Skeletal muscle tissue (tissue), 4 donors: Measurements from ENCODE around the gene ATP5PO. TPM values are rescaled to one million over a fixed set of nuclear protein-coding genes. Genes with fewer than 3 reads are reported as not detected.

Experiments used
- H3K27ac ChIP-seq: one replicate; pipeline ENCODE4 v1.7.0; 2013; ENCODE audit warnings: mild to moderate bottlenecking, low read depth, low read length, inconsistent platforms
- H3K27me3 ChIP-seq, 3 donors: one replicate each; pipeline ENCODE4 v1.7.0; 2013; ENCODE audit warnings: low read length in 3 of 3; ENCODE audit not compliant: control insufficient read depth in 3 of 3, insufficient read depth in 3 of 3
- H3K36me3 ChIP-seq, 3 donors: one replicate each; pipeline ENCODE4 v1.7.0; 2013; ENCODE audit warnings: low read length in 3 of 3; ENCODE audit not compliant: control insufficient read depth in 3 of 3, insufficient read depth in 3 of 3
- H3K4me1 ChIP-seq, 3 donors: one replicate each; pipeline ENCODE4 v1.7.0; 2013; ENCODE audit warnings: low read length in 3 of 3, mild to moderate bottlenecking in 3 of 3; ENCODE audit not compliant: control insufficient read depth in 3 of 3, insufficient read depth in 3 of 3
- H3K4me3 ChIP-seq, 3 donors: one replicate each; pipeline ENCODE4 v1.7.0; 2013; ENCODE audit warnings: low read length in 3 of 3
- H3K9ac ChIP-seq, 3 donors: one replicate each; pipeline ENCODE4 v1.7.0; 2013; ENCODE audit warnings: low read length in 3 of 3, mild to moderate bottlenecking in 3 of 3, moderate library complexity in 2 of 3, low read depth in 1 of 3
- H3K9me3 ChIP-seq, 3 donors: one replicate each; pipeline ENCODE4 v1.7.0; 2013; ENCODE audit warnings: low read length in 3 of 3; ENCODE audit not compliant: control insufficient read depth in 3 of 3
- total RNA-seq: library from RNA; depleted of rRNA; stranded (reverse); fragments of >200 nt; gene quantifications from one replicate; pipeline ENCODE4 v1.2.3, GENCODE V29; 2014
- donor health status: Osteomylitis.

ATP5PO gene
- total RNA-seq, 1 donor from 2014 or later: 258 TPM

- peaks cover 17 to 31% (median 20%) of the 10 kb centered on the region in 3 donors for H3K4me1 ChIP-seq
- H3K27ac ChIP-seq: peak overlapping the region; percentile 74
- H3K4me3 ChIP-seq: no peak overlapping the region
- no peaks in the 10 kb centered on the region for H3K27me3 ChIP-seq
- no peaks in the 10 kb centered on the region for H3K9me3 ChIP-seq
- no peak overlapping the region for H3K9ac ChIP-seq
- H3K36me3 ChIP-seq: no peaks in the 10 kb centered on the region
These were observed 34.2 kb upstream of the ATP5PO start for GRCh38 chr21:33949516-33950430.

- Histone ChIP-seq H3K4me1 (peaks cover 17 to 31% (median 20%) of the 10 kb centered on the region in 3 donors), H3K27ac (peak overlapping the region; percentile 74), H3K9me3 (no peaks in the 10 kb centered on the region), H3K9ac (no peak overlapping the region), H3K4me3 (no peak overlapping the region), H3K36me3 (no peaks in the 10 kb centered on the region), H3K27me3 (no peaks in the 10 kb centered on the region)
These were observed 33.4 kb upstream of the ATP5PO start for GRCh38 chr21:33948951-33949444.

- peak overlapping the region; percentile 74 for H3K27ac ChIP-seq
- no peaks in the 10 kb centered on the region for H3K9me3 ChIP-seq
- H3K4me1 ChIP-seq: peaks cover 17 to 31% (median 20%) of the 10 kb centered on the region in 3 donors
- no peaks in the 10 kb centered on the region for H3K36me3 ChIP-seq
- peak overlapping the region; percentile 34 to 45 (median 42) for H3K4me3 ChIP-seq
- H3K9ac ChIP-seq: peak overlapping the region in 2 of 3 donors; percentile 39 to 40
- H3K27me3 ChIP-seq: no peaks in the 10 kb centered on the region
These were observed 32.7 kb upstream of the ATP5PO start for GRCh38 chr21:33948096-33948950.

GRCh38 chr21:33947451-33948095, 32.0 kb upstream of the ATP5PO start:
- Histone ChIP-seq H3K9me3 (no peaks in the 10 kb centered on the region), H3K27ac (peak overlapping the region; percentile 74), H3K9ac (peak overlapping the region in 2 of 3 donors; percentile 39 to 40), H3K36me3 (no peaks in the 10 kb centered on the region), H3K27me3 (no peaks in the 10 kb centered on the region), H3K4me1 (peaks cover 17 to 31% (median 20%) of the 10 kb centered on the region in 3 donors), H3K4me3 (peak overlapping the region; percentile 34 to 45 (median 42))

- H3K27me3 ChIP-seq: no peaks in the 10 kb centered on the region
- H3K36me3 ChIP-seq: no peaks in the 10 kb centered on the region
- peaks cover 13 to 24% (median 19%) of the 10 kb centered on the region in 3 donors for H3K4me1 ChIP-seq
- no peaks in the 10 kb centered on the region for H3K9me3 ChIP-seq
- no peak overlapping the region for H3K9ac ChIP-seq
- no peak overlapping the region for H3K4me3 ChIP-seq
- no peak overlapping the region for H3K27ac ChIP-seq
These were observed 30.2 kb upstream of the ATP5PO start for GRCh38 chr21:33945652-33946270.

- no peak overlapping the region for H3K27ac ChIP-seq
- H3K4me1 ChIP-seq: peaks cover 13 to 27% (median 19%) of the 10 kb centered on the region in 3 donors
- H3K36me3 ChIP-seq: no peaks in the 10 kb centered on the region
- no peak overlapping the region for H3K9ac ChIP-seq
- no peaks in the 10 kb centered on the region for H3K27me3 ChIP-seq
- no peaks in the 10 kb centered on the region for H3K9me3 ChIP-seq
- no peak overlapping the region for H3K4me3 ChIP-seq
These were observed 28.7 kb upstream of the ATP5PO start for GRCh38 chr21:33944185-33944763.

GRCh38 chr21:33943293-33943692, 27.7 kb upstream of the ATP5PO start:
- Histone ChIP-seq H3K27ac (no peak overlapping the region), H3K9ac (no peak overlapping the region), H3K36me3 (no peaks in the 10 kb centered on the region), H3K4me3 (no peak overlapping the region), H3K9me3 (no peaks in the 10 kb centered on the region), H3K27me3 (no peaks in the 10 kb centered on the region), H3K4me1 (peaks cover 4 to 20% (median 14%) of the 10 kb centered on the region in 3 donors)

- Histone ChIP-seq H3K27me3 (no peaks in the 10 kb centered on the region), H3K4me1 (peaks cover 0 to 11% (median 5%) of the 10 kb centered on the region in 3 donors), H3K9ac (no peak overlapping the region), H3K9me3 (no peaks in the 10 kb centered on the region), H3K4me3 (no peak overlapping the region), H3K36me3 (no peaks in the 10 kb centered on the region), H3K27ac (no peak overlapping the region)
These were observed 26.8 kb upstream of the ATP5PO start for GRCh38 chr21:33942426-33942825.

- peaks cover 0 to 15% (median 2%) of the 10 kb centered on the region in 3 donors for H3K4me1 ChIP-seq
- peak overlapping the region in 1 of 3 donors; percentile 38 for H3K9ac ChIP-seq
- H3K4me3 ChIP-seq: no peak overlapping the region
- H3K27me3 ChIP-seq: no peaks in the 10 kb centered on the region
- peak overlapping the region; percentile 62 for H3K27ac ChIP-seq
- no peaks in the 10 kb centered on the region for H3K9me3 ChIP-seq
- H3K36me3 ChIP-seq: no peaks in the 10 kb centered on the region
These were observed 25.3 kb upstream of the ATP5PO start for GRCh38 chr21:33940881-33941245.
